Retinal pigment epithelial cell (primary cell): ENCODE measurements around the gene CORO1C.
A peak's percentile ranks its signal among the peaks of the same experiment; 100 is the strongest.

ENCODE experiments used
- DNase-seq: peaks from one replicate; pipeline ENCODE4 v3.0.0-alpha.2; 2010; ENCODE audit warnings: low read depth
- H3K4me3 ChIP-seq: 2 replicates; pipeline ENCODE4 v1.5.1; 2011; ENCODE audit warnings: mild to moderate bottlenecking, low read length, control low read depth, moderate library complexity
- TF ChIP-seq, protein P1 (sequence below): conservative IDR thresholded peaks from 2 replicates; pipeline ENCODE4 v1.5.1; 2011; ENCODE audit warnings: low read depth, low read length, control low read depth, inconsistent platforms

The CORO1C gene

DNA sequence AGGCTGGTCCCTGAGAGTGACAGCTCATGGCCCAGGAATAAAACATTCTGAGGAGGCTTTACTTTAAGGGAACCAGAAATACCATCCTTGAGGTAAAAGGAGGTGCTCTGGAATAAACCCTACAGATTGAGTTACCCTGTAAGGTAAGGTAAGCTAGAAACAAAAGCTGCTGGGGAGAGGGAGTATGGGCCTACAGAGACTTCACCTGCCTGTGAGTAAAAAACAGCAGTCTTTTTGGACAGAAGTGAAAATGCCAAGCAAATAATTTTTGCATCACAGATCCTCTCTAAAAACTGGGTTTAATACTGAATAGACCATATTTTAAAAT, 41.2 kb downstream of the CORO1C start:
- no peak overlapping the region for H3K4me3 ChIP-seq
- no peak for DNase-seq
- TF ChIP-seq, protein P1, sequence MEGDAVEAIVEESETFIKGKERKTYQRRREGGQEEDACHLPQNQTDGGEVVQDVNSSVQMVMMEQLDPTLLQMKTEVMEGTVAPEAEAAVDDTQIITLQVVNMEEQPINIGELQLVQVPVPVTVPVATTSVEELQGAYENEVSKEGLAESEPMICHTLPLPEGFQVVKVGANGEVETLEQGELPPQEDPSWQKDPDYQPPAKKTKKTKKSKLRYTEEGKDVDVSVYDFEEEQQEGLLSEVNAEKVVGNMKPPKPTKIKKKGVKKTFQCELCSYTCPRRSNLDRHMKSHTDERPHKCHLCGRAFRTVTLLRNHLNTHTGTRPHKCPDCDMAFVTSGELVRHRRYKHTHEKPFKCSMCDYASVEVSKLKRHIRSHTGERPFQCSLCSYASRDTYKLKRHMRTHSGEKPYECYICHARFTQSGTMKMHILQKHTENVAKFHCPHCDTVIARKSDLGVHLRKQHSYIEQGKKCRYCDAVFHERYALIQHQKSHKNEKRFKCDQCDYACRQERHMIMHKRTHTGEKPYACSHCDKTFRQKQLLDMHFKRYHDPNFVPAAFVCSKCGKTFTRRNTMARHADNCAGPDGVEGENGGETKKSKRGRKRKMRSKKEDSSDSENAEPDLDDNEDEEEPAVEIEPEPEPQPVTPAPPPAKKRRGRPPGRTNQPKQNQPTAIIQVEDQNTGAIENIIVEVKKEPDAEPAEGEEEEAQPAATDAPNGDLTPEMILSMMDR, result no peak

DNA sequence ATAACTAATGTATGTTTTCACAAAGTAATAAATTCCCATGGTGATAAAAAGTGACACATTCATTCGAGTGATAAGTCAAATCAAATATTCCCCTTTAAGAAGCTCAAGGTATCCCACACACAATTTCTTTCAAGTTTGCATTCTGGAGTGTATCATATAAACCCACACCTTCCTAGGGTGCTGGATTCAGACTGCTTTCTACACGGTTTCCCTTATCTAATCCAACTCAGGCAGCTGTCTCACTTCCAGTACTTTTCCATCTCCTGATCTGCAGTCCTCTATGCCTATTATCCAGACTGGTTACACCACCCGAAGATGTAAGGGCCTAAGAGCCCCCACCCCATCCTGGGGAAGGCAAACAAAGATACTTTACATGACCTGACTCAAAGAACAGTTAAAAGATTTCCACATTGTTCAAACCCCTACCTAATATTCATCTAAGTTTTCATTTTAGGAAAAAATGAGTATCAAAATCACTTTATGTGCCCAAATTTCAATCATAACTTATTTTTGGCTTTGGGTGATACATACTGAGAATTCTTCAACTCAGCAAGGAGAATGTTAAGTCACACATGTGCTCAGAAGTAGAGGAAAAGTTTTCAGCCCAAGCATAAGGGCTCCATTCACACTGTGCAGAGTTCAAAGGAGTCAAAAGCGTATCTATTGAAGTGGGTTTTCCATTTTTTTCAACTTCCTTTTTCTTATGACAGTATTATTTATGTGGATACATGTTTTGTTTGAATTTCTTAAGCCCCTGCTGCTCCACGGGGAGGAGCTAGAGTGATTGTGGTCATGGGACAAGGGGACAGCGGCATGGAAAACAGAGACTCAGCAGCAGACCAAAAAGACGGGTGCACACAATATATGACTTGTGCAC, 41.8 kb downstream of the CORO1C start:
- no peak for DNase-seq
- no peak overlapping the region for H3K4me3 ChIP-seq

DNA sequence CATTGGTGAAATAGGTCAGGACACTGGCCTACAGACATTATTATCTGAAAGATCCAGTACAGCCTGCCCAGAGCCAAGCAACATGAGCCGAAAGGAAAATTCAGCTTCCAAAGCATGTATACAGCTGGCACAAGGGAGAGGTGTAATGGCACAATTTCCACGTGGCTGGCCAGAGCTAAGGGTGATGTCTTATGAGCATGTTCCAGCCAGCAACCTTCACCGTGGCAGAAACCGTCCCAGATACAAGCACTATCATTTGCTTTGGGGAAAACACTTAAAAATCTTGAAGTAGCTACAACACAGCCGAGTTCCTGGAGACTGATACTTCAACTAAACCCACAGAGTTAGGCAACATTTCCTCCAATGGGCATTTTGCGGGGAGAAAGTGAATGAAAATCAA, 44.5 kb downstream of the CORO1C start:
- TF ChIP-seq, protein P1, result no peak
- no peak overlapping the region for H3K4me3 ChIP-seq
- no peak for DNase-seq

More for the DNA sequence above, 41.8 kb downstream of the CORO1C start:
- TF ChIP-seq, protein P1, result peak; percentile 31

DNA sequence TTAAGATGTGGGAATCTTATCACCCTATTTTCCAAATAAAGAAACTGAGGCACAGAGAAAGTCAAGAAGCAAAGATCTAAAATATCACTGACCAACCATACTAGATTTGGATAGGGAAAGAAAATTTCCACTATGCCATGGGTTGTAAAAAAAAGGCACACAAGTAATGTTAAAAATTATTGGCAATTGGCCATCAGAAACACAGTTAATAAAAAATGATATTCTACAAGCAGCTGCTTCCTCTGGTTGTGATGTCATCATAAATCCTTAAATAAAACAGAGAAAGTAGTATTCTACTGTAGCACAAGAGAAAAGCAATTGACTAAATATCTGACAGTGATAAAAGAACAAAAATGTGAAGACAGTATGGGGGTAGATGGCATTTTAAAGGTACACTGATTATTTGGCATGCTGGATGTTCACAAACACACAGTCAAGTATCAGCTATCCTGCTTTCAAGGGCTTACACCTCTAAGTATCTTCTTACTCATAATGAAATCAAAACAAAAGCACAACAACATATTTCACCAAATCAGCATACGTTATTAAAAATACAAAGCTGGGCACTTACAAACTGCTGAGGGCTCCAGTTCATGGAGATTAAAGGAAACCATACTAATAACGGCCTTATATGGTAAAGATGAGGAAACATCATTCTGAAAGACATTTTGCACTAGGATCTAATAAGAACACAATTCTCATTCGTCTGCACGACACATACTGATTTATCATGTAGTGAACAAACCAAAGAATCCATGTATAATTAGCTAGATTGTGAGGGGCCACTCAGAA, 45.7 kb downstream of the CORO1C start:
- no peak overlapping the region for H3K4me3 ChIP-seq
- no peak for DNase-seq

DNA sequence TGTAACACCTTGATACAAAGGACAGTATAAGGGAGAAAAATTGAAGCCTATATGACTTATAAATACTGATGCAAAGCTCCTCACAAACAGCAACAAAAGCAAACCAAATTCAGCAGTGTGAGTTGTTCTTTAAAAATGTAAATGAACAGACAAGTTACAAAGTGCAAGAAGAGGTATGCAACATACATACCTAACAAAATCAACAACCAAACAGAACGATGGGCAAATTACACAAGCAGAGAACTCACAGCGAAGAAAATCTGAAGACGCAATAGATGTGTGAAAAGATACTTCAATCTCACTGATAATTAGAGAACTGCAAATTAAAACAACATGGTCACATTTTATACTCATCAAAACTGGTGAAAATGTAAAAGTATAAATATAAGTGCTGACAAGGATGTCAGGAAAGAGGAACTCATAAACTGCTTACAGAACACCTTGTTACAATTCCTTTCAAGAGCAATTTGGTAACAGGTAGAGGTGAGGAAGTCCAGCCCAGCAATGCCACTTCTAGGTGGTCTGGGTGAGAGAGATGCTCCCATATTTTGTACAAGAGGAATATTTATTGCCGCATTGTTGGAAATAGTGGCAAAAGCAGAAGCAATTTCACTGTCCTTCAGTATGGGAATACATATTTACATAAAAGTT, 47.3 kb downstream of the CORO1C start:
- DNase-seq, result no peak

More for the DNA sequence above, 45.7 kb downstream of the CORO1C start:
- TF ChIP-seq, protein P1, result no peak

DNA sequence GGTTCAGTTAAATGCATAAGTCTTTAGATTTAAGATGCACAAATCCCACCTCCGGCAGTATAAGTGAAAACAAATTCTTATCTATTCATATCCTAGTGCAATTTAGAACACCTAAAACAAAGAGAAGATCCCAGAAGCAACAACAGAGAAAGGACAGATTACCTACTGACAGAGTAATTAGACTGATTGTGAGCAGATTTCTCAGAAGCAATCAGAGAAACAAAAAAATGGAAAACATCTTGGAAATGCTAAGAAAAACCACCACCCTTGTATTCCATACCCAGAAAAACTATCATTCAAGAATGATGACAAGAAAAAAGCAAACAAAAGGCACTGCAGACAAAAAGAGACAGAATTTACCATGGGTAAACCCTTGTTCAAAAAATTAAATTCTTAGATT, 50.0 kb downstream of the CORO1C start:
- TF ChIP-seq, protein P1, result no peak
- H3K4me3 ChIP-seq, result no peak overlapping the region
- DNase-seq, result no peak

More for the DNA sequence above, 47.3 kb downstream of the CORO1C start:
- H3K4me3 ChIP-seq, result no peak overlapping the region
- TF ChIP-seq, protein P1, result no peak
